ENCODE results near the gene ST3GAL2. TPM values are rescaled to one million over a fixed set of nuclear protein-coding genes. Genes with fewer than 3 reads are reported as not detected.

The ST3GAL2 gene
- total and polyA plus RNA-seq, 4 donors: 8.4 to 37.0 (median 30.5) TPM

DNA sequence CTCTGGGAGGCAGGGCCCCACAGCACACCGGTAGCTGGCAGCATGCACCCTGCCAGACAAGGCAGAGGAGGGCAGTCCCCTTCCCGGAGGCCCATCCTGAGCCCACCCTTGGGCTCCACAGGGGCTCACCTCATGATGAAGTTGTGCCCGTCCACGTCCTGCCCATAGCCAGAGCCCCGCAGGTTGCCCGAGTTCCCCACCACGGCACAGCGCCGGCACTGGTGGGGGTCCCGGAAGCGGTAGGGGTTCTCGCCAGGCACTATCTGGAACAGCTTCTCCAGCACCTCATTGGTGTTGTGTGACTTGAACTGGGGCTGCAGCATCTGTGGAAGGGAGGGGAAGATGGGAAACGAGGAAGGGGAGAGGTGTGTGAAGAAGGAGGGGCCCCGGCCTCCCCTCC lies 44.0 kb downstream of the ST3GAL2 start:
- DNase-seq (no peak), ATAC-seq (ENCODE audit: insufficient read depth, low FRiP score) (no peak)
- TF ChIP-seq, protein P1, sequence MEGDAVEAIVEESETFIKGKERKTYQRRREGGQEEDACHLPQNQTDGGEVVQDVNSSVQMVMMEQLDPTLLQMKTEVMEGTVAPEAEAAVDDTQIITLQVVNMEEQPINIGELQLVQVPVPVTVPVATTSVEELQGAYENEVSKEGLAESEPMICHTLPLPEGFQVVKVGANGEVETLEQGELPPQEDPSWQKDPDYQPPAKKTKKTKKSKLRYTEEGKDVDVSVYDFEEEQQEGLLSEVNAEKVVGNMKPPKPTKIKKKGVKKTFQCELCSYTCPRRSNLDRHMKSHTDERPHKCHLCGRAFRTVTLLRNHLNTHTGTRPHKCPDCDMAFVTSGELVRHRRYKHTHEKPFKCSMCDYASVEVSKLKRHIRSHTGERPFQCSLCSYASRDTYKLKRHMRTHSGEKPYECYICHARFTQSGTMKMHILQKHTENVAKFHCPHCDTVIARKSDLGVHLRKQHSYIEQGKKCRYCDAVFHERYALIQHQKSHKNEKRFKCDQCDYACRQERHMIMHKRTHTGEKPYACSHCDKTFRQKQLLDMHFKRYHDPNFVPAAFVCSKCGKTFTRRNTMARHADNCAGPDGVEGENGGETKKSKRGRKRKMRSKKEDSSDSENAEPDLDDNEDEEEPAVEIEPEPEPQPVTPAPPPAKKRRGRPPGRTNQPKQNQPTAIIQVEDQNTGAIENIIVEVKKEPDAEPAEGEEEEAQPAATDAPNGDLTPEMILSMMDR (IDR thresholded peaks at IDR 0.05; ENCODE audit: control extremely low read depth, extremely low read depth): no peak
- Histone ChIP-seq H3K27ac (ENCODE audit: low read depth in 1 of 2, low read length in 1 of 2) (no peak overlapping the region), H3K9me3 (ENCODE audit: control insufficient read depth in 4 of 4, insufficient read depth in 3 of 4, low read length in 3 of 4) (no peaks in the 10 kb centered on the region), H3K4me1 (ENCODE audit: control insufficient read depth in 5 of 5, insufficient read depth in 5 of 5, low read length in 5 of 5) (no peaks in the 10 kb centered on the region), H3K9ac (ENCODE audit: insufficient read depth in 1 of 2, low read length in 2 of 2) (no peak overlapping the region), H3K36me3 (ENCODE audit: control insufficient read depth in 4 of 4, insufficient read depth in 4 of 4, low read length in 4 of 4) (peaks cover 0 to 47% (median 18%) of the 10 kb centered on the region in 4 donors), H3K4me3 (no peak overlapping the region), H3K27me3 (ENCODE audit: control insufficient read depth in 3 of 3, insufficient read depth in 3 of 3, low read length in 2 of 3) (no peaks in the 10 kb centered on the region)
- WGBS, 2 donors: 96 to 97% methylated on average over 14 of the region's 14 CpGs

GRCh38 chr16:70393662-70394061 lies 45.2 kb downstream of the ST3GAL2 start:
- H3K27me3 ChIP-seq (ENCODE audit: control insufficient read depth in 3 of 3, insufficient read depth in 3 of 3, low read length in 2 of 3): no peaks in the 10 kb centered on the region
- DNase-seq: no peak
- TF ChIP-seq, protein P1 (IDR thresholded peaks at IDR 0.05; ENCODE audit: control extremely low read depth, extremely low read depth): no peak
- ATAC-seq (ENCODE audit: insufficient read depth, low FRiP score): no peak
- H3K9ac ChIP-seq (ENCODE audit: insufficient read depth in 1 of 2, low read length in 2 of 2): no peak overlapping the region
- H3K27ac ChIP-seq (ENCODE audit: low read depth in 1 of 2, low read length in 1 of 2): no peak overlapping the region
- H3K4me1 ChIP-seq (ENCODE audit: control insufficient read depth in 5 of 5, insufficient read depth in 5 of 5, low read length in 5 of 5): no peaks in the 10 kb centered on the region
- no peaks in the 10 kb centered on the region for H3K9me3 ChIP-seq (ENCODE audit: control insufficient read depth in 4 of 4, insufficient read depth in 3 of 4, low read length in 3 of 4)
- 96% methylated on average over 6 of the region's 6 CpGs for WGBS, 2 donors
- H3K4me3 ChIP-seq: no peak overlapping the region
- H3K36me3 ChIP-seq (ENCODE audit: control insufficient read depth in 4 of 4, insufficient read depth in 4 of 4, low read length in 4 of 4): peaks cover 0 to 47% (median 14%) of the 10 kb centered on the region in 4 donors

GRCh38 chr16:70392606-70393005 lies 46.3 kb downstream of the ST3GAL2 start:
- no peaks in the 10 kb centered on the region for H3K4me1 ChIP-seq (ENCODE audit: control insufficient read depth in 5 of 5, insufficient read depth in 5 of 5, low read length in 5 of 5)
- DNase-seq (no peak), ATAC-seq (ENCODE audit: insufficient read depth, low FRiP score) (no peak)
- no peak overlapping the region for H3K27ac ChIP-seq (ENCODE audit: low read depth in 1 of 2, low read length in 1 of 2)
- H3K4me3 ChIP-seq: no peak overlapping the region
- no peak overlapping the region for H3K9ac ChIP-seq (ENCODE audit: insufficient read depth in 1 of 2, low read length in 2 of 2)
- peaks cover 0 to 46% (median 13%) of the 10 kb centered on the region in 4 donors for H3K36me3 ChIP-seq (ENCODE audit: control insufficient read depth in 4 of 4, insufficient read depth in 4 of 4, low read length in 4 of 4)
- H3K9me3 ChIP-seq (ENCODE audit: control insufficient read depth in 4 of 4, insufficient read depth in 3 of 4, low read length in 3 of 4): no peaks in the 10 kb centered on the region
- TF ChIP-seq, protein P1 (IDR thresholded peaks at IDR 0.05; ENCODE audit: control extremely low read depth, extremely low read depth): no peak
- WGBS, 2 donors: 97 to 98% methylated on average over 4 of the region's 4 CpGs
- H3K27me3 ChIP-seq (ENCODE audit: control insufficient read depth in 3 of 3, insufficient read depth in 3 of 3, low read length in 2 of 3): no peaks in the 10 kb centered on the region

GRCh38 chr16:70391881-70392481 lies 46.9 kb downstream of the ST3GAL2 start:
- Histone ChIP-seq H3K4me1 (ENCODE audit: control insufficient read depth in 5 of 5, insufficient read depth in 5 of 5, low read length in 5 of 5) (no peaks in the 10 kb centered on the region), H3K27me3 (ENCODE audit: control insufficient read depth in 3 of 3, insufficient read depth in 3 of 3, low read length in 2 of 3) (no peaks in the 10 kb centered on the region), H3K36me3 (ENCODE audit: control insufficient read depth in 4 of 4, insufficient read depth in 4 of 4, low read length in 4 of 4) (peaks cover 0 to 46% (median 13%) of the 10 kb centered on the region in 4 donors), H3K9ac (ENCODE audit: insufficient read depth in 1 of 2, low read length in 2 of 2) (no peak overlapping the region), H3K27ac (ENCODE audit: low read depth in 1 of 2, low read length in 1 of 2) (no peak overlapping the region), H3K4me3 (no peak overlapping the region), H3K9me3 (ENCODE audit: control insufficient read depth in 4 of 4, insufficient read depth in 3 of 4, low read length in 3 of 4) (no peaks in the 10 kb centered on the region)
- 82 to 90% methylated on average over 7 of the region's 7 CpGs for WGBS, 2 donors
- DNase-seq (no peak), ATAC-seq (ENCODE audit: insufficient read depth, low FRiP score) (no peak)
- TF ChIP-seq, protein P1 (IDR thresholded peaks at IDR 0.05; ENCODE audit: control extremely low read depth, extremely low read depth): no peak

Measured in lung (tissue), 12 donors.